ENCODE data around the gene RNF14.
A peak's percentile ranks its signal among the peaks of the same experiment; 100 is the strongest.
"Not testable (repeated sequence)": the region's sequence is repeated elsewhere in the genome, so short reads cannot be mapped to it uniquely, and the experiment has no call there.

RNF14 gene

GRCh38 chr5:142020122-142020659 is 51.3 kb downstream of the RNF14 start:
- DNase-seq (ENCODE audit: low spot score) = no peak
- no peak for TF ChIP-seq CTCF (IDR thresholded peaks at IDR 0.05; ENCODE audit: extremely low read depth, missing control alignments)

GRCh38 chr5:142023836-142024235 is 54.9 kb downstream of the RNF14 start:
- no peak for TF ChIP-seq CTCF (IDR thresholded peaks at IDR 0.05; ENCODE audit: extremely low read depth, missing control alignments)
- DNase-seq (ENCODE audit: low spot score) = no peak

GRCh38 chr5:142024771-142025304 is 55.9 kb downstream of the RNF14 start:
- no peak for TF ChIP-seq CTCF (IDR thresholded peaks at IDR 0.05; ENCODE audit: extremely low read depth, missing control alignments)
- peak; percentile 87 for DNase-seq (ENCODE audit: low spot score)

GRCh38 chr5:142025637-142026036 is 56.7 kb downstream of the RNF14 start:
- DNase-seq (ENCODE audit: low spot score) = no peak
- no peak for TF ChIP-seq CTCF (IDR thresholded peaks at IDR 0.05; ENCODE audit: extremely low read depth, missing control alignments)

- no peak for DNase-seq (ENCODE audit: low spot score)
- TF ChIP-seq CTCF (IDR thresholded peaks at IDR 0.05; ENCODE audit: extremely low read depth, missing control alignments) = no peak
Measured at GRCh38 chr5:142032150-142032549, 63.2 kb downstream of the RNF14 start.

- TF ChIP-seq CTCF (IDR thresholded peaks at IDR 0.05; ENCODE audit: extremely low read depth, missing control alignments) = no peak
- no peak for DNase-seq (ENCODE audit: low spot score)
Measured at GRCh38 chr5:142032747-142033631, 64.1 kb downstream of the RNF14 start.

- DNase-seq (ENCODE audit: low spot score) = not testable (repeated sequence)
Measured at GRCh38 chr5:142033632-142034567, 65.0 kb downstream of the RNF14 start.
